Measurements from ENCODE around the gene TAF11L9. TPM values are rescaled to one million over a fixed set of nuclear protein-coding genes. Genes with fewer than 3 reads are reported as not detected.
"Not testable (repeated sequence)": the region's sequence is repeated elsewhere in the genome, so short reads cannot be mapped to it uniquely, and the experiment has no call there.

TAF11L9 gene
- total RNA-seq, 4 donors from 2014 or later, result not detected

DNA sequence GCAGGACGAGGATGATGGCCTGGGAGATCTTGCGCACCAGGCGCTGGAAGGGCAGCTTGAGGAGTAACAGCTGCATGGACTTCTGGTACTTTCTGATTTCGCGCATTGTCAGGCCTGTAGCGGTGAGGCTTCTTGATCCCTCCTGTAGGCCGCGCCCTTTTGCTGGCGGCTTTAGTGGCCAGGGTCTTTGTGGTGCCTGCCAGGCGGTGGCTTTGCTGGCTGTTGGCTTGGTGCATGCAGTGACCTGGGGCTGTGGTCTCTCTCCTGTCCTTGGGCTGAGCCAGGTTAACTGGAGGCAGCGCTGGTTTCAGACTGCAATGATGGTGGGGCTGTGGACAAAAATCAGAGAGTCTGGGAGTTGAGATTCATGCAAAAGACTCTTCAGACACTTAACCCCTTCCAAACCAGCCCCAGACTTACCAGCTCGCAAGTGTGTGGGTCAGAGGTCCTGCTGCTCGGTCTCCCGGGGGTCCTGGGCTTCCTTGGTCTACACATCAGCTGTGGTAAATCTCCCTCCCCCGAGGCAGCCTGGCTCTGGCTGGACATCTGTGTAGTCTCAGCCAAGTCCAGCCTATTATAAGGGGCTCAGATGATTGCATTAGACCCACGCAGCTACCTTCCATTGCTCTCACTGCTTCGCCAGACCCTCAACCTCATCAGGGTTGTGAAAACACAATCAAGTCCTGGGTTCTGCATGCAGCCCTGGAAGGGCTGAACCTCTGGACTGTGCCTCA lies 20.8 kb upstream of the TAF11L9 start:
- TF ChIP-seq, protein P1, sequence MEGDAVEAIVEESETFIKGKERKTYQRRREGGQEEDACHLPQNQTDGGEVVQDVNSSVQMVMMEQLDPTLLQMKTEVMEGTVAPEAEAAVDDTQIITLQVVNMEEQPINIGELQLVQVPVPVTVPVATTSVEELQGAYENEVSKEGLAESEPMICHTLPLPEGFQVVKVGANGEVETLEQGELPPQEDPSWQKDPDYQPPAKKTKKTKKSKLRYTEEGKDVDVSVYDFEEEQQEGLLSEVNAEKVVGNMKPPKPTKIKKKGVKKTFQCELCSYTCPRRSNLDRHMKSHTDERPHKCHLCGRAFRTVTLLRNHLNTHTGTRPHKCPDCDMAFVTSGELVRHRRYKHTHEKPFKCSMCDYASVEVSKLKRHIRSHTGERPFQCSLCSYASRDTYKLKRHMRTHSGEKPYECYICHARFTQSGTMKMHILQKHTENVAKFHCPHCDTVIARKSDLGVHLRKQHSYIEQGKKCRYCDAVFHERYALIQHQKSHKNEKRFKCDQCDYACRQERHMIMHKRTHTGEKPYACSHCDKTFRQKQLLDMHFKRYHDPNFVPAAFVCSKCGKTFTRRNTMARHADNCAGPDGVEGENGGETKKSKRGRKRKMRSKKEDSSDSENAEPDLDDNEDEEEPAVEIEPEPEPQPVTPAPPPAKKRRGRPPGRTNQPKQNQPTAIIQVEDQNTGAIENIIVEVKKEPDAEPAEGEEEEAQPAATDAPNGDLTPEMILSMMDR (IDR thresholded peaks at IDR 0.05), result no peak
- TF ChIP-seq POLR2A (IDR thresholded peaks at IDR 0.05), result no peak
- Histone ChIP-seq H3K9me3 (no peaks in the 10 kb centered on the region), H3K36me3 (no peaks in the 10 kb centered on the region), H3K27me3 (no peaks in the 10 kb centered on the region), H3K4me3 (no peak overlapping the region), H3K27ac (no peak overlapping the region), H3K4me1 (no peaks in the 10 kb centered on the region)
- 90 to 91% methylated on average over 9 to 15 of the region's 17 CpGs for WGBS, 2 donors
- no peak for DNase-seq
- intact Hi-C loops (cut with DNase I), result no loop called here

- H3K4me1 ChIP-seq; DNase-seq; intact Hi-C loops (cut with DNase I); H3K4me3 ChIP-seq; H3K27me3 ChIP-seq; H3K9me3 ChIP-seq; H3K27ac ChIP-seq; H3K36me3 ChIP-seq: not testable (repeated sequence)
- WGBS, 2 donors, result 54% methylated on average over 2 of the region's 2 CpGs; no CpG with 5 or more reads in 1 of the 2 donors
Measured at GRCh38 chr5:17610092-17610491, 15.9 kb upstream of the TAF11L9 start, which contains the start of gene TAF11L12. Gene TAF11L12, plus strand, starts transcription at chr5:17610392.

- DNase-seq; H3K4me3 ChIP-seq; intact Hi-C loops (cut with DNase I); H3K4me1 ChIP-seq; H3K36me3 ChIP-seq; H3K27ac ChIP-seq; H3K27me3 ChIP-seq; H3K9me3 ChIP-seq: not testable (repeated sequence)
- 89 to 93% methylated on average over 4 of the region's 4 CpGs for WGBS, 2 donors
Measured at GRCh38 chr5:17607461-17607860, 13.3 kb upstream of the TAF11L9 start.

- no peak for DNase-seq
- Histone ChIP-seq H3K4me3 (no peak overlapping the region), H3K9me3 (no peaks in the 10 kb centered on the region), H3K36me3 (no peaks in the 10 kb centered on the region), H3K4me1 (no peaks in the 10 kb centered on the region), H3K27me3 (no peaks in the 10 kb centered on the region), H3K27ac (no peak overlapping the region)
- 88 to 98% methylated on average over 6 to 13 of the region's 14 CpGs for WGBS, 2 donors
- TF ChIP-seq POLR2A (IDR thresholded peaks at IDR 0.05), result no peak
- TF ChIP-seq, protein P1 (IDR thresholded peaks at IDR 0.05), result no peak
- intact Hi-C loops (cut with DNase I), result no loop called here
Measured at GRCh38 chr5:17604951-17605350, 10.8 kb upstream of the TAF11L9 start.

DNA sequence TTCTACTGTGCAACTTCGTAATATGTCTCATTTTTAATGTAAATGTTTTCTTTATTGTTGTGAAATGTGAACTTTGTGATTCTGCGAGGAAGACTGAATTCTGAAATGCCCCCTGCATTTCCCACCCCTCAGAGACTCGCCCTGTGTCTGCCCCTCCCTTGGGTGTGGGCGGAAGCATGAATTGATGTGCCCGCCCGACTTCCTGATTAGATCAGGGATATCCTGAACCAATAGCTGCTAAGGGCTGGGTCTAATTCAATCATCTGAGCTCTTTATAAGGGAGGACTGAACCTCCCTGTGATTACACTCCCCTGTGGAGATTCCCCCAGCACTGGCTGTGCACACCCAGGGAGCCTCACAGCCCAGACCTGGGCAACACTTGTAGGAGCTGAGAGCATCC lies 9.7 kb upstream of the TAF11L9 start, which contains the start of gene TAF11L11:
TSS of gene TAF11L11 (plus strand) at position 304 of the 400 bp plus-strand sequence.
- WGBS, 2 donors, result 66 to 84% methylated on average over 4 to 5 of the region's 6 CpGs
- H3K27me3 ChIP-seq; H3K4me1 ChIP-seq; H3K36me3 ChIP-seq; H3K9me3 ChIP-seq; DNase-seq; H3K4me3 ChIP-seq; H3K27ac ChIP-seq; intact Hi-C loops (cut with DNase I): not testable (repeated sequence)

DNA sequence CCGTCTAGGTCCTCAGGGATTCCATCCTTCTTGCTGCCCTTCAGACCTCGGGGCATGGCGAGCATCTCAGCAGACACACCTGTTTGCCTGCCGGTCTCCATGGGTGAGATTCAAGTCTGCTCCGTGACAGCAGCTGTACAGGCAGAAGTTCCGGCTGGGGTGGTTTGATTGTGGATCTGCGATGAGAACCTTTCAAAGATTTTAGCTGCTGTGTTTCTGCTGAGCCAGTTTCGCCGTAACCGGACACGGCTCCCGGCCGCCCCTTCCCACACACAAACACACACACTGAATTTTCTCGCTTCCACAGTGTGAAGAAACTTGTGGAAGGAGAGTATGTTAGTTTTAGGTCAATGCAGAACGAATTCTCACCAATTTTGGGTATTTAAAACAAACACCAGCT lies 3.5 kb upstream of the TAF11L9 start, which contains the start of gene TAF11L10:
TSS of gene TAF11L10 (minus strand) at position 101 of the 400 bp plus-strand sequence.
- H3K27me3 ChIP-seq; H3K27ac ChIP-seq; intact Hi-C loops (cut with DNase I); DNase-seq; H3K9me3 ChIP-seq; H3K4me3 ChIP-seq; H3K36me3 ChIP-seq; H3K4me1 ChIP-seq: not testable (repeated sequence)
- WGBS, 2 donors, result no CpG with 5 or more reads among the region's 15 CpGs

DNA sequence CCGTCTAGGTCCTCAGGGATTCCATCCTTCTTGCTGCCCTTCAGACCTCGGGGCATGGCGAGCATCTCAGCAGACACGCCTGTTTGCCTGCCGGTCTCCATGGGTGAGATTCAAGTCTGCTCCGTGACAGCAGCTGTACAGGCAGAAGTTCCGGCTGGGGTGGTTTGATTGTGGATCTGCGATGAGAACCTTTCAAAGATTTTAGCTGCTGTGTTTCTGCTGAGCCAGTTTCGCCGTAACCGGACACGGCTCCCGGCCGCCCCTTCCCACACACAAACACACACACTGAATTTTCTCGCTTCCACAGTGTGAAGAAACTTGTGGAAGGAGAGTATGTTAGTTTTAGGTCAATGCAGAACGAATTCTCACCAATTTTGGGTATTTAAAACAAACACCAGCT lies 3.3 kb downstream of the TAF11L9 start, which contains the start of gene TAF11L8:
TSS of gene TAF11L8 (minus strand) at position 101 of the 400 bp plus-strand sequence.
- H3K4me1 ChIP-seq; H3K27me3 ChIP-seq; DNase-seq; intact Hi-C loops (cut with DNase I); H3K36me3 ChIP-seq; H3K27ac ChIP-seq; H3K4me3 ChIP-seq; H3K9me3 ChIP-seq: not testable (repeated sequence)
- WGBS, 2 donors, result no CpG with 5 or more reads among the region's 16 CpGs

- H3K9me3 ChIP-seq; intact Hi-C loops (cut with DNase I); H3K36me3 ChIP-seq; H3K4me3 ChIP-seq; H3K27ac ChIP-seq; H3K4me1 ChIP-seq; H3K27me3 ChIP-seq; DNase-seq: not testable (repeated sequence)
- no CpG with 5 or more reads among the region's 16 CpGs for whole genome bisulfite sequencing, 2 donors
Measured at GRCh38 chr5:17585658-17586057, 8.5 kb downstream of the TAF11L9 start, which contains the start of gene TAF11L7. Gene TAF11L7, minus strand, starts transcription at chr5:17585758.

Small RNA genes within 50 kb of the gene (small RNA-seq; reads per million reads assigned to genes)
- gene AC233724.3 (0 reads per million in 4 donors), gene AC233724.4 (0 reads per million in 4 donors), gene AC233724.6 (0 reads per million in 4 donors), gene AC233724.7 (0 reads per million in 4 donors)

Other genes starting within 250 kb of the TAF11L9 start
- gene TAF11L2, start 96.2 kb downstream of the TAF11L9 start, total RNA-seq, result not detected
- gene TAF11L3, start 76.0 kb downstream of the TAF11L9 start, total RNA-seq, result not detected
- not detected for gene TAF11L4, start 72.6 kb downstream of the TAF11L9 start, total RNA-seq
- not detected for gene TAF11L5, start 69.2 kb downstream of the TAF11L9 start, total RNA-seq
- not detected for gene TAF11L6, start 65.7 kb downstream of the TAF11L9 start, total RNA-seq
- gene TAF11L7, start 8.6 kb downstream of the TAF11L9 start, total RNA-seq, result not detected
- not detected for gene TAF11L8, start 3.4 kb downstream of the TAF11L9 start, total RNA-seq
- not detected for gene TAF11L10, start 3.4 kb upstream of the TAF11L9 start, total RNA-seq
- not detected for gene TAF11L11, start 9.8 kb upstream of the TAF11L9 start, total RNA-seq
- not detected for gene TAF11L12, start 16.0 kb upstream of the TAF11L9 start, total RNA-seq
- gene TAF11L13, start 37.7 kb upstream of the TAF11L9 start, total RNA-seq, result not detected
- gene TAF11L14, start 40.1 kb upstream of the TAF11L9 start, total RNA-seq, result not detected